LNCaP clone FGC (cell line): ENCODE measurements around the gene UBL4B.
A peak's percentile ranks its signal among the peaks of the same experiment; 100 is the strongest.

Experiments
- DNase-seq: peaks from one replicate; pipeline ENCODE4 v3.0.0-alpha.2; 2011; ENCODE audit warnings: low read depth
- H3K4me3 ChIP-seq: 2 replicates; pipeline ENCODE4 v1.5.1; 2011; ENCODE audit warnings: mild to moderate bottlenecking, low read depth, low read length, control low read depth
- CTCF ChIP-seq: IDR thresholded peaks from 2 replicates; pipeline ENCODE4 v1.5.1; 2012; ENCODE audit warnings: mild to moderate bottlenecking; ENCODE audit not compliant: control insufficient read depth, insufficient read depth; ENCODE audit errors: extremely low read depth

UBL4B gene

GRCh38 chr1:110087812-110088738 is 24.2 kb upstream of the UBL4B start:
- no peak overlapping the region for H3K4me3 ChIP-seq
- peak; percentile 11 for DNase-seq
- peak; percentile 83 for TF ChIP-seq CTCF

- H3K4me3 ChIP-seq = no peak overlapping the region
- no peak for TF ChIP-seq CTCF
- no peak for DNase-seq
Measured at GRCh38 chr1:110088739-110089316, 23.4 kb upstream of the UBL4B start.

GRCh38 chr1:110089561-110090275 is 22.5 kb upstream of the UBL4B start:
- no peak overlapping the region for H3K4me3 ChIP-seq
- no peak for DNase-seq
- TF ChIP-seq CTCF = no peak

GRCh38 chr1:110091381-110091780 is 20.9 kb upstream of the UBL4B start:
- no peak for DNase-seq
- H3K4me3 ChIP-seq = no peak overlapping the region
- TF ChIP-seq CTCF = no peak

GRCh38 chr1:110091791-110092190 is 20.5 kb upstream of the UBL4B start:
- TF ChIP-seq CTCF = no peak
- no peak overlapping the region for H3K4me3 ChIP-seq
- DNase-seq = no peak

- no peak for TF ChIP-seq CTCF
- DNase-seq = peak; percentile 11
- H3K4me3 ChIP-seq = no peak overlapping the region
Measured at GRCh38 chr1:110092991-110093390, 19.3 kb upstream of the UBL4B start.
